DOHH2 (cell line): ENCODE data around the gene TIMM44.

Source experiments
- H3F3A ChIP-seq: fragments of 200-600 bp; sonication (generic), shearing (Covaris generic); 2 replicates; pipeline ENCODE4 v1.6.0; 2016; ENCODE audit warnings: antibody characterized with exemption, mild to moderate bottlenecking; ENCODE audit not compliant: control insufficient read depth, insufficient read depth
- H3K27ac ChIP-seq: fragments of 200-600 bp; sonication (generic); 2 replicates; pipeline ENCODE4 v1.5.1; 2014; ENCODE audit warnings: low read depth, mild to moderate bottlenecking, low read length, moderate library complexity
- H3K27me3 ChIP-seq: fragments of 200-600 bp; sonication (generic); 2 replicates; pipeline ENCODE4 v1.6.1; 2014; ENCODE audit warnings: mild to moderate bottlenecking, low read length, mixed read lengths; ENCODE audit not compliant: control insufficient read depth
- H3K36me3 ChIP-seq: fragments of 200-600 bp; sonication (generic); 2 replicates; pipeline ENCODE4 v1.6.1; 2014; ENCODE audit warnings: mild to moderate bottlenecking, low read length, moderate library complexity, mixed read lengths; ENCODE audit not compliant: control insufficient read depth
- H3K4me1 ChIP-seq: fragments of 200-600 bp; sonication (generic); 2 replicates; pipeline ENCODE4 v1.6.1; 2014; ENCODE audit warnings: mild to moderate bottlenecking, low read length, mixed read lengths; ENCODE audit not compliant: control insufficient read depth
- H3K4me2 ChIP-seq: fragments of 200-600 bp; sonication (generic); 2 replicates; pipeline ENCODE4 v1.6.0; 2014; ENCODE audit warnings: mild to moderate bottlenecking, low read length, moderate library complexity
- H3K4me3 ChIP-seq: fragments of 200-600 bp; sonication (generic); 2 replicates; pipeline ENCODE4 v1.5.1; 2014; ENCODE audit warnings: mild to moderate bottlenecking, low read length, mixed read lengths
- H3K79me2 ChIP-seq: fragments of 200-600 bp; sonication (generic); 2 replicates; pipeline ENCODE4 v1.6.1; 2014; ENCODE audit warnings: mild to moderate bottlenecking, low read length, mixed read lengths; ENCODE audit not compliant: control insufficient read depth
- H3K9me2 ChIP-seq: fragments of 200-600 bp; sonication (generic); replicated peaks from 2 replicates; pipeline ENCODE4 v1.6.1; 2014; ENCODE audit warnings: mild to moderate bottlenecking, low read length, mixed read lengths; ENCODE audit not compliant: control insufficient read depth
- H3K9me3 ChIP-seq: fragments of 200-600 bp; sonication (generic); 2 replicates; pipeline ENCODE4 v1.6.1; 2014; ENCODE audit warnings: antibody characterized with exemption, low read length, mixed read lengths; ENCODE audit not compliant: control insufficient read depth, insufficient read depth
- H4K20me1 ChIP-seq: fragments of 200-600 bp; sonication (generic); 2 replicates; pipeline ENCODE4 v1.6.0; 2014; ENCODE audit warnings: low read depth, mild to moderate bottlenecking, antibody characterized with exemption, low read length, moderate library complexity; ENCODE audit not compliant: control insufficient read depth, insufficient read depth
- CTCF ChIP-seq: fragments of 200-600 bp; sonication (generic); IDR thresholded peaks from one replicate; pipeline ENCODE4 v1.5.1; 2014; ENCODE audit warnings: antibody characterized with exemption, mild to moderate bottlenecking, low read depth, low read length; ENCODE audit not compliant: poor library complexity, severe bottlenecking
- EZH2phosphoT487 ChIP-seq: fragments of 200-600 bp; sonication (generic); IDR thresholded peaks from 2 replicates; pipeline ENCODE4 v1.6.1; 2017; ENCODE audit warnings: borderline replicate concordance, mild to moderate bottlenecking, antibody characterized with exemption, low read length, moderate library complexity, mixed read lengths

TIMM44 gene

GRCh38 chr19:7982651-7983099, 39.2 kb upstream of the TIMM44 start:
- peaks cover 70% of the 10 kb centered on the region for H3K79me2 ChIP-seq
- H4K20me1 ChIP-seq, result peaks cover 5% of the 10 kb centered on the region
- H3K9me3 ChIP-seq, result no peaks in the 10 kb centered on the region
- peaks cover 93% of the 10 kb centered on the region for H3K36me3 ChIP-seq
- no peaks in the 10 kb centered on the region for H3K27me3 ChIP-seq
- H3F3A ChIP-seq, result no peaks in the 10 kb centered on the region
- H3K4me2 ChIP-seq, result no peak overlapping the region
- no peak overlapping the region for H3K27ac ChIP-seq
- H3K4me1 ChIP-seq, result no peaks in the 10 kb centered on the region
- no peaks in the 10 kb centered on the region for H3K9me2 ChIP-seq
- H3K4me3 ChIP-seq, result no peak overlapping the region
- no peak for TF ChIP-seq EZH2phosphoT487
- no peak for TF ChIP-seq CTCF

DNA sequence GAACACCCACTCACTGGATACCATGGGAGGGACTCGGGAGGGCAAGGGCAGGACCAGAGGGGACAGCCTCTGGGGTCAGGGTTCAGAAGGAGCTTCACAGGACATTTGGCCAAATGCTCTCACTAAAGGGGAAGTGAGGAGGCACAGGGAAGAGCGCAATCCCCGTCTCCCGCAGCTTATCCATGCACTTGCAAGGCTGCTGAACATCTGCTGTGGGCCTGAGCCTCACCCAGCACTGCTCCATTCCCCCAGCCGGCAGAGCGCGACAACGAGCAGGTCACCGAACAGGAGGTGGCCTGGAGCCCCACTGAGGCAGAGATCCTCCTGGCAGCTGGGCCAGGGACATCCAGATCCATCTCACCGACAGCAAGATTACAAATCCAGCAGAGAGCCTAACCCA, 38.6 kb upstream of the TIMM44 start:
- Histone ChIP-seq H4K20me1 (peaks cover 5% of the 10 kb centered on the region), H3K36me3 (peaks cover 93% of the 10 kb centered on the region), H3K27ac (no peak overlapping the region), H3K9me2 (no peaks in the 10 kb centered on the region), H3K4me1 (no peaks in the 10 kb centered on the region), H3K4me2 (no peak overlapping the region), H3K27me3 (no peaks in the 10 kb centered on the region), H3K4me3 (no peak overlapping the region), H3F3A (no peaks in the 10 kb centered on the region), H3K79me2 (peaks cover 70% of the 10 kb centered on the region), H3K9me3 (no peaks in the 10 kb centered on the region)
- TF ChIP-seq EZH2phosphoT487 (no peak), CTCF (no peak)

DNA sequence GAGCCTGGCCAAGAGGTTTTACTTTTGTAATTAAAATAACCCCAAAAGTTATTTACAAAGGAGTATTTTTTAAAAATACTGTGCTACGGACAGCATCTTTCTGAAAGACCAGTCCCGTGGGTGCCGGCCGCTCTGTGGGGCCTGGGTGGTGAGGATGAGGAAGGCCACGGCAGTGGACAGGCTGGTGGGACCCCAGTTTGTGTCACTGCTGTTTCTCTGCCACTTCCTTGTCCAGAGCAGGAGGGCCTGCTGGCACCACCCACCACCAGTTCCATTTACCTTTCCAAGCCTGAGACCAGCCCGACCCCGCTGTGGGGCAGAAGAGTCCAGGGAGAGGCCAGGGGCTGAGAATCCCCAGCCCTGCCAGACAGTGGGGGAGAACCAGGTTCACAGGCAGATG, 38.2 kb upstream of the TIMM44 start:
- no peaks in the 10 kb centered on the region for H3F3A ChIP-seq
- TF ChIP-seq EZH2phosphoT487 (no peak), CTCF (no peak)
- H3K9me2 ChIP-seq, result no peaks in the 10 kb centered on the region
- H3K36me3 ChIP-seq, result peaks cover 94% of the 10 kb centered on the region
- H3K27me3 ChIP-seq, result no peaks in the 10 kb centered on the region
- no peak overlapping the region for H3K4me3 ChIP-seq
- no peak overlapping the region for H3K4me2 ChIP-seq
- H3K9me3 ChIP-seq, result no peaks in the 10 kb centered on the region
- no peak overlapping the region for H3K27ac ChIP-seq
- H4K20me1 ChIP-seq, result peaks cover 5% of the 10 kb centered on the region
- no peaks in the 10 kb centered on the region for H3K4me1 ChIP-seq
- H3K79me2 ChIP-seq, result peaks cover 69% of the 10 kb centered on the region
